ENCODE data around the gene MEGF6. TPM values are rescaled to one million over a fixed set of nuclear protein-coding genes. Genes with fewer than 3 reads are reported as not detected.
A peak's percentile ranks its signal among the peaks of the same experiment; 100 is the strongest.

MEGF6 gene
- total RNA-seq, 1 donor from 2014 or later, result 9.5 TPM

GRCh38 chr1:3453891-3454810 lies 157.2 kb downstream of the MEGF6 start, which contains the start of gene ARHGEF16:
Gene ARHGEF16 (plus strand): TSS chr1:3454665. CDS start chr1:3463085, 8,420 bp downstream.
- peak; percentile 63 for TF ChIP-seq CTCF (IDR thresholded peaks at IDR 0.05; ENCODE audit: borderline replicate concordance)
- H3K36me3 ChIP-seq, result no peaks in the 10 kb centered on the region
- intact Hi-C loops (cut with micrococcal nuclease), result no loop called here
- H3K4me3 ChIP-seq, result peak within 1 kb of the TSS; percentile 72
- peaks cover 43% of the 10 kb centered on the region for H3K27me3 ChIP-seq (ENCODE audit: low read depth)
- H3K27ac ChIP-seq (replicated peaks), result peak within 1 kb of the TSS; percentile 68
- H3K4me1 ChIP-seq, result peaks cover 51% of the 10 kb centered on the region
- DNase-seq, result peak; percentile 54
- H3K9me3 ChIP-seq (replicated peaks), result no peaks in the 10 kb centered on the region

- Histone ChIP-seq H3K27ac (replicated peaks) (no peak overlapping the region), H3K4me3 (no peak overlapping the region), H3K4me1 (peaks cover 44% of the 10 kb centered on the region), H3K27me3 (ENCODE audit: low read depth) (peaks cover 43% of the 10 kb centered on the region), H3K9me3 (replicated peaks) (peaks cover under 1% of the 10 kb centered on the region), H3K36me3 (no peaks in the 10 kb centered on the region)
- peak; percentile 69 for DNase-seq
- TF ChIP-seq CTCF (IDR thresholded peaks at IDR 0.05; ENCODE audit: borderline replicate concordance), result peak; percentile 97
- intact Hi-C loops (cut with micrococcal nuclease), result no loop called here
Measured at GRCh38 chr1:3453203-3453761, 158.0 kb downstream of the MEGF6 start.

- Histone ChIP-seq H3K27ac (replicated peaks) (no peak overlapping the region), H3K36me3 (no peaks in the 10 kb centered on the region), H3K4me1 (peaks cover 39% of the 10 kb centered on the region), H3K4me3 (no peak overlapping the region), H3K27me3 (ENCODE audit: low read depth) (peaks cover 43% of the 10 kb centered on the region), H3K9me3 (replicated peaks) (peaks cover 5% of the 10 kb centered on the region)
- intact Hi-C loops (cut with micrococcal nuclease), result no loop called here
- no peak for TF ChIP-seq CTCF (IDR thresholded peaks at IDR 0.05; ENCODE audit: borderline replicate concordance)
- DNase-seq, result no peak
Measured at GRCh38 chr1:3452866-3453175, 158.5 kb downstream of the MEGF6 start.

GRCh38 chr1:3451994-3452865 lies 159.1 kb downstream of the MEGF6 start:
- Histone ChIP-seq H3K27me3 (ENCODE audit: low read depth) (peaks cover 43% of the 10 kb centered on the region), H3K4me1 (peaks cover 33% of the 10 kb centered on the region), H3K27ac (replicated peaks) (no peak overlapping the region), H3K36me3 (no peaks in the 10 kb centered on the region), H3K4me3 (no peak overlapping the region), H3K9me3 (replicated peaks) (peaks cover 11% of the 10 kb centered on the region)
- no peak for DNase-seq
- intact Hi-C loops (cut with micrococcal nuclease), result no loop called here
- no peak for TF ChIP-seq CTCF (IDR thresholded peaks at IDR 0.05; ENCODE audit: borderline replicate concordance)

GRCh38 chr1:3450983-3451382 lies 160.3 kb downstream of the MEGF6 start:
- Histone ChIP-seq H3K27ac (replicated peaks) (no peak overlapping the region), H3K4me1 (peaks cover 25% of the 10 kb centered on the region), H3K36me3 (no peaks in the 10 kb centered on the region), H3K27me3 (ENCODE audit: low read depth) (peaks cover 50% of the 10 kb centered on the region), H3K9me3 (replicated peaks) (peaks cover 16% of the 10 kb centered on the region), H3K4me3 (no peak overlapping the region)
- TF ChIP-seq CTCF (IDR thresholded peaks at IDR 0.05; ENCODE audit: borderline replicate concordance), result no peak
- DNase-seq, result no peak
- intact Hi-C loops (cut with micrococcal nuclease), result no loop called here
